HCT116 (cell line): ENCODE measurements around the gene C10orf105. TPM values are rescaled to one million over a fixed set of nuclear protein-coding genes. Genes with fewer than 3 reads are reported as not detected.

Source experiments
- ATAC-seq: fragments of 200-7000 bp; cut with Tn5 transposase; 2 replicates; pipeline ENCODE4 v1.9.1; 2020; ENCODE audit warnings: mild to moderate bottlenecking, moderate library complexity
- BruUV-seq: library from RNA; stranded (reverse); fragments of 400-500 nt; replicated peaks from 2 replicates; lab custom pipeline; 2021; lab: Mats Ljungman, UMichigan
- CTCF ChIA-PET: fragments of 300-600 bp; sonication (Branson Sonifier 250); formaldehyde crosslinking; loops from one replicate; lab custom pipeline; 2021; ENCODE audit warnings: antibody characterized with exemption; lab: Charles Lee
- POLR2A ChIA-PET: fragments of 300-600, 350-600 bp; sonication (Branson Sonifier 250); formaldehyde crosslinking; loops from one replicate; lab custom pipeline; 2021; ENCODE audit warnings: antibody characterized with exemption; lab: Charles Lee
- RAD21 ChIA-PET, 2 experiments: fragments of 300-600 bp; sonication (Branson Sonifier 250); formaldehyde crosslinking; loops; one replicate each; lab custom pipeline; 2023; ENCODE audit warnings: low total read pairs in 2 of 2; ENCODE audit not compliant: uncharacterized antibody in 2 of 2, unreplicated experiment in 2 of 2, low non-redundant PET in 1 of 2; lab: Charles Lee
- DNase-seq: peaks from one replicate; pipeline ENCODE4 v3.0.0-alpha.2; 2010; ENCODE audit warnings: low read depth, low spot score
- H2AFZ ChIP-seq: fragments of 200-600 bp; shearing (Covaris generic), sonication (generic); 2 replicates; pipeline ENCODE4 v1.6.1; 2017; ENCODE audit warnings: low read depth, mixed run types, mixed read lengths, antibody characterized with exemption, low read length; ENCODE audit not compliant: poor library complexity, severe bottlenecking
- H3K27ac ChIP-seq: 2 replicates; pipeline ENCODE4 v1.5.1; 2012; ENCODE audit warnings: low read depth, low read length
- H3K27me3 ChIP-seq: fragments of 200-600 bp; sonication (generic); 2 replicates; pipeline ENCODE4 v1.6.1; 2016; ENCODE audit warnings: mixed run types, low read length, mixed read lengths; ENCODE audit not compliant: insufficient read depth
- H3K36me3 ChIP-seq, 2 experiments: fragments of 200-500 bp in 1 of 2; fragments of 200-600 bp in 1 of 2; sonication (Bioruptor generic) in 1 of 2; sonication (generic) in 1 of 2; 2 replicates each; pipeline versions ENCODE4 v1.5.1 to v1.6.1; 2014 to 2016; ENCODE audit warnings: low read length in 2 of 2, inconsistent platforms in 1 of 2, mixed read lengths in 1 of 2, mixed run types in 1 of 2; ENCODE audit not compliant: insufficient read depth in 2 of 2, control insufficient read depth in 1 of 2
- H3K4me1 ChIP-seq, 2 experiments: fragments of 200-600 bp in 1 of 2; sonication (generic) in 1 of 2; 2 replicates each; pipeline versions ENCODE4 v1.5.1 to v1.6.1; 2012 to 2017; ENCODE audit warnings: low read length in 2 of 2, inconsistent platforms in 1 of 2, mild to moderate bottlenecking in 1 of 2, mixed read lengths in 1 of 2, mixed run types in 1 of 2, moderate library complexity in 1 of 2; ENCODE audit not compliant: insufficient read depth in 2 of 2, control insufficient read depth in 1 of 2
- H3K4me2 ChIP-seq: fragments of 200-600 bp; sonication (generic); 2 replicates; pipeline ENCODE4 v1.6.1; 2017; ENCODE audit warnings: mixed run types, low read length, mixed read lengths
- H3K4me3 ChIP-seq, 2 experiments: fragments of 200-600 bp in 1 of 2; sonication (generic) in 1 of 2; replicated peaks in 1 of 2; 2 replicates each; pipeline ENCODE4 v1.5.1; 2011 to 2016; ENCODE audit warnings: low read length in 2 of 2, control low read depth in 1 of 2, low read depth in 1 of 2, mild to moderate bottlenecking in 1 of 2, mixed read lengths in 1 of 2, mixed run types in 1 of 2
- H3K79me2 ChIP-seq: fragments of 200-600 bp; sonication (generic); 2 replicates; pipeline ENCODE4 v1.6.1; 2017; ENCODE audit warnings: mild to moderate bottlenecking, mixed run types, low read length, moderate library complexity, mixed read lengths; ENCODE audit not compliant: insufficient read depth
- H3K9ac ChIP-seq: fragments of 200-600 bp; sonication (generic); 2 replicates; pipeline ENCODE4 v1.6.1; 2016; ENCODE audit warnings: low read length, mixed read lengths
- H3K9me2 ChIP-seq: fragments of 200-600 bp; sonication (generic), shearing (Covaris generic); 2 replicates; pipeline ENCODE4 v1.6.1; 2017; ENCODE audit warnings: mixed run types, mild to moderate bottlenecking, moderate library complexity; ENCODE audit not compliant: insufficient read depth
- H3K9me3 ChIP-seq, 2 experiments: fragments of 200-500 bp in 1 of 2; fragments of 200-600 bp in 1 of 2; sonication (Bioruptor generic) in 1 of 2; sonication (generic) in 1 of 2; 2 replicates each; pipeline ENCODE4 v1.6.1; 2014 to 2017; ENCODE audit warnings: low read length in 2 of 2, mixed read lengths in 2 of 2, inconsistent platforms in 1 of 2, low read depth in 1 of 2, mild to moderate bottlenecking in 1 of 2, mixed run types in 1 of 2, moderate library complexity in 1 of 2; ENCODE audit not compliant: control insufficient read depth in 1 of 2, insufficient read depth in 1 of 2
- H4K20me1 ChIP-seq: fragments of 200-600 bp; sonication (generic), shearing (Covaris generic); 2 replicates; pipeline ENCODE4 v1.6.1; 2017; ENCODE audit warnings: mixed run types, mild to moderate bottlenecking, moderate library complexity; ENCODE audit not compliant: insufficient read depth
- CTCF ChIP-seq, 3 experiments: fragments of 200-600 bp in 1 of 3; sonication (generic) in 1 of 3; IDR thresholded peaks in 2 of 3; conservative IDR thresholded peaks in 1 of 3; 2 replicates each; pipeline ENCODE4 v1.5.1; 2012 to 2017; ENCODE audit warnings: low read depth in 2 of 3, low read length in 2 of 3, antibody characterized with exemption in 1 of 3, borderline replicate concordance in 1 of 3, control low read depth in 1 of 3, mild to moderate bottlenecking in 1 of 3, mixed read lengths in 1 of 3, mixed run types in 1 of 3, moderate library complexity in 1 of 3; ENCODE audit not compliant: insufficient read depth in 1 of 3
- EGR1 ChIP-seq: IDR thresholded peaks from 2 replicates; pipeline ENCODE4 v1.6.1; 2012; ENCODE audit warnings: low read depth
- ELF1 ChIP-seq: IDR thresholded peaks from 2 replicates; pipeline ENCODE4 v1.6.1; 2012; ENCODE audit warnings: low read depth, borderline replicate concordance
- EZH2 ChIP-seq: fragments of 200-600 bp; sonication (generic); IDR thresholded peaks from 2 replicates; pipeline ENCODE4 v1.6.1; 2017; ENCODE audit warnings: antibody characterized with exemption, mixed run types
- JUND ChIP-seq: IDR thresholded peaks from 2 replicates; pipeline ENCODE4 v1.6.1; 2012
- RAD21 ChIP-seq: IDR thresholded peaks from 2 replicates; pipeline ENCODE4 v1.6.1; 2012; ENCODE audit warnings: low read depth, mild to moderate bottlenecking
- REST ChIP-seq: IDR thresholded peaks from 2 replicates; pipeline ENCODE4 v1.6.1; 2012; ENCODE audit warnings: low read depth
- SIN3A ChIP-seq: IDR thresholded peaks from 2 replicates; pipeline ENCODE4 v1.6.1; 2012; ENCODE audit warnings: low read depth
- SP1 ChIP-seq: IDR thresholded peaks from 2 replicates; pipeline ENCODE4 v1.6.1; 2012; ENCODE audit warnings: low read depth
- SRF ChIP-seq: IDR thresholded peaks from 2 replicates; pipeline ENCODE4 v1.6.1; 2012; ENCODE audit warnings: low read depth
- TCF7L2 ChIP-seq: IDR thresholded peaks from 2 replicates; pipeline ENCODE4 v1.7.0; 2011; ENCODE audit warnings: borderline replicate concordance, inconsistent platforms; ENCODE audit not compliant: insufficient read depth, insufficient read length; ENCODE audit errors: extremely low read depth
- ZNF274 ChIP-seq: fragments of 200-500 bp; sonication (Bioruptor generic); IDR thresholded peaks from 2 replicates; pipeline ENCODE4 v1.6.1; 2014; ENCODE audit warnings: mild to moderate bottlenecking, low read depth, low read length, inconsistent platforms
- intact Hi-C: fragments of 100-400 bp; cut with micrococcal nuclease; formaldehyde crosslinking; loops from 2 replicates; pipeline ENCODE4 v1.10.0; 2022
- total RNA-seq: library from RNA; stranded (reverse); gene quantifications from one replicate; pipeline ENCODE4 v1.2.1, GENCODE V29; 2021; ENCODE audit not compliant: unreplicated experiment
- TF ChIP-seq, protein P1 (sequence below): IDR thresholded peaks from 2 replicates; pipeline ENCODE4 v1.6.1; 2012

The C10orf105 gene
- total RNA-seq, 1 experiment from 2014 or later, result not detected

- Histone ChIP-seq H3K27ac (no peak overlapping the region), H3K79me2 (no peaks in the 10 kb centered on the region), H3K4me2 (no peak overlapping the region), H3K9me2 (no peaks in the 10 kb centered on the region), H3K9me3 (no peaks in the 10 kb centered on the region), H4K20me1 (no peaks in the 10 kb centered on the region), H2AFZ (no peak overlapping the region), H3K9ac (no peak overlapping the region), H3K4me1 (peaks cover 0 to 14% of the 10 kb centered on the region in 2 experiments; a peak in 2 of 4 replicates), H3K36me3 (no peaks in the 10 kb centered on the region), H3K27me3 (no peaks in the 10 kb centered on the region), H3K4me3 (no peak overlapping the region)
- no peak for TF ChIP-seq EZH2
- TF ChIP-seq SP1, result no peak
- no peak for TF ChIP-seq RAD21
- TF ChIP-seq, protein P1, sequence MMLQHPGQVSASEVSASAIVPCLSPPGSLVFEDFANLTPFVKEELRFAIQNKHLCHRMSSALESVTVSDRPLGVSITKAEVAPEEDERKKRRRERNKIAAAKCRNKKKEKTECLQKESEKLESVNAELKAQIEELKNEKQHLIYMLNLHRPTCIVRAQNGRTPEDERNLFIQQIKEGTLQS, result no peak
- no peak for TF ChIP-seq TCF7L2
- no peak for TF ChIP-seq ELF1
- no peak for TF ChIP-seq JUND
- TF ChIP-seq EGR1, result no peak
- TF ChIP-seq SRF, result no peak
- TF ChIP-seq SIN3A, result no peak
- no peak for TF ChIP-seq ZNF274
- no peak for TF ChIP-seq CTCF (IDR thresholded peaks at IDR 0.05 in 2 of 3, conservative IDR thresholded peaks at IDR 0.05 in 1 of 3; ENCODE audit: borderline replicate concordance in 1 of 3, insufficient read depth in 1 of 3, low read depth in 2 of 3, low read length in 2 of 3)
- no peak for TF ChIP-seq REST
- ChIA-PET RAD21 (no interaction called here), CTCF (interaction anchor here (1.4 kb wide), 1 partner anchor 13 kb away, joined by 7 read pairs; no protein-coding TSS in a partner anchor), POLR2A (no interaction called here)
- DNase-seq (no peak), ATAC-seq (no peak)
- no TSS peak for BruUV-seq
- intact Hi-C loops, result no loop called here
Observed at GRCh38 chr10:71710519-71710918, 9.1 kb downstream of the C10orf105 start.
